HUDEP-2 (cell line): Measurements from ENCODE around the gene SINHCAF.

ENCODE experiments used
- DNase-seq, 76 experiments: peaks; one replicate each; lab custom pipeline; 2025; ENCODE audit not compliant: unreplicated experiment in 76 of 76; lab: John Stamatoyannopoulos, UW

The SINHCAF gene

GRCh38 chr12:31339831-31340622 lies 14.1 kb upstream of the SINHCAF start:
- DNase-seq: no peak

DNA sequence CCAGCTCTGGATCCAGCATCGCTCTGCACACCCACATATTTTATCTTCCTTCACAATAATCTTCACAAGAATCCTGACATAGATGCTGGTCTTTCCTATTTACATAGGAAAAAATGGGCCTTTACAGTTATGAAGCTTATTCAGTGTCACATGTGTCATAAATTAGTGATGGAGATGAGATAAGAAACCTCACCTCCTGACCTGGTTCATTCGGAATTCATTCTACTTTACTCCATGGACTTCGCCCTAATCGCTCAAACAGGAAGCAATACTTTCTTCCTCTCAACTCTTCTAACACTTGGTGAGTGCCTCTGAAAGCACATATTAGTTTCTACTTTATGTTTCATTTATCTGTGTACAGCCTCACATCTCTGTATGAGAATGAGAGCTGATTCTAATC lies 12.0 kb upstream of the SINHCAF start:
- DNase-seq: no peak

DNA sequence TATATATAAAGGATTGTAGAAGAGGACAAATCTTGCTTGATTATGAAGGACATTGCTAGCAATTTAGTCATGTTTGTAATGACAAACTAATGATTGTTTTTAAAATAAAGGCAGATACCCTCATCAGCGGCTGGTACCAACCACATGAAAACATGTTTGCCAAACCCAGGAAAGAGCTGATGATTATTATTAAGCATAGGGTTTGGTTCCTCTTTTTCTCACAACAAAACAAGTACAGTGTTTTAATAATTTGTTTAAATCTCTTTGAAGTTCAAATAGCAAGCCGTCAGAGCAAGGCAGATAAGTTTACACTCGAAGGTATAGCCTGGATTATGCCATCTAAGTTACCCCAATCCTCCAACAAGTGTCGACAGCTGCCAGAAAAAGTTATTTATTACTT lies 5.3 kb upstream of the SINHCAF start:
- DNase-seq: no peak

DNA sequence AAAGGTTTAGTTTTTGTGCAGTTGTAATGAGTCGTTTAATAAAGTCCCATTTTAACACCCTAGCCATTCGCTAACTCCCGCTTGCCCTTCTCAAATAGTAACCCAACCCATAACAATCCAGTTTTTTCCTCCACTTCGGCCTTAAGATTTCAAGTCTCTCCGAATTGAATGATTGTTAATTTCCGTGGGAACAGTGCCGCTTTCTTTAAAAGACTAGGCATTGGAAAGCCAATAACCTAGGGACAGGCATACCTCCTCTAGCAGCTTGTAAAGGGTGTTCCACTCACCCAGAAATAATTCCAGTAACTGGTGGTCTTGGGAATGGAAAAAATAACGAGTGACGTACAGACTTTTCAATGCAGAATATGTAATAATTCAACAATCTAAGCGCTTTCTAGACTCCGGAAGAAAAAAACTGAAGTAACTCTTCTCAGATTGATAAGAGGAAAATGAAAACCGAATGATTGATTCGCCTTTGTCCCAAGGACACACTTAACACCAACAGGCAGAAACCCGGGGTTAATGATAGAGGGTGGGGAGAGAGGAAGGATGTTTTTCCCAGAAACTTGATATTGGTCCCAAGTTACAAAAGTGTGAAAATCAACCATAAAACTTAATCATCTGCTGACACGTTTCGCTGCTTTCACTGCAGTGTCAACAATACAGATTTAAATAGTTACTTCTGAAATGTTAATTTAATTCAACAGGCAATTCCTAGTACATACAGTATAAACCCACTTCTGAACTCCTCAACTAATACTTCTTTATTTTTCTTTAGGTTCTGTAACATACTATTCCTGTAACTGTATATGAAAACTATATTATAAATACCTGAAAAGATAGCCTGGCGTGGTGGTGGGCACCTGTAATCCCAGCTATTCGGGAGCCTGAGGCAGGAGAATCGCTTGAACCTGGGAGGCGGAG lies 1.0 kb upstream of the SINHCAF start:
- no peak for DNase-seq

DNA sequence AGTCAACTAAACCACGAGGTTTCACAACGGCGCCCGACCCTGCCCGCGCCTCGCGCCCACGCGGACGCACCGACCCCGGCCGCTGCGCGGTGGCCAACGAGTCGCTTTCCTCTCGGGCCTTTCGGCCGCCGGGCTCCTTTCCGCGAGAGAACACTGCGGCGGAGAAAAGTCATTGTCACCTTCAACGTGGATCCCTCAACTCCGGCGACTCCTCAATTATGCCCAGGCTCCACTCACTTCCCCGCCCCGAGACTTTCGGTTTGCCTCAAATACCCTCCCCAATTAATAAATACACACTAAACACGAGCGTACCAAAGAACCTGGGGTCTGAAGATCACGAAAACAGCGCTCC lies 450 bp downstream of the SINHCAF start:
- peak in 7 of 76 experiments; percentile 35 to 62 (median 39) for DNase-seq

DNA sequence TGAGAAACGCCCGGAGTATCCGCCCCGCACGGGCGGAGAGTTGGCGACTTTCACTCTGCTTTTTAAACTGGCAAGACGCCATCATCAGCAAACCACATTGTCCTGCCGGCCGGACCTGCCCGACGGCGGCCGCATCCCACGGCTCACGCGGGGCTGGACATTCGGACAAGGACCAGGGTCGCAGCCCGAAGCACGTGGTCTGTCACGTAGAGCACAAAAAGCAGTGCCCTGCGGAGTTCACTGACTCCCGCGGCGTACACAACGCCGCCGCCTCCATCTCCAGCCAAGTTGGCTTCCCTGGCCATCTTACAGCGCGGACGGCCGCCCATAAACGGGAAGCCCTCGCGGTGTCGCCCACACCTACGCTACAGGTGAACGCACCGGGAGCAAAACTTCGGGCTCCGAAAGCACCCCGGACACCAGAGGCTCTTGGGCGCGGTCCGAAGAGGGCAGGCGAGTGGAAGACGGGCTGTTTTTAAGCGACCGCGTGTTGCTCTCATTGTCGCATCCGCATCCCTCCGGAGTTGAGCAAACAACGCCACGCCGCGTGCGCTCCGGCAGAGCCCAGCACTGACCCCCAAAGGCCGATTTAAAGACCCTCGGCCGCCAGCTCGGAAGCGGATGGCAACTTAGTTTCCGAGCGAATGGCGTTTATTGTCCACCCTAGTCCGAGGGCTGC lies 966 bp downstream of the SINHCAF start:
- peak in 62 of 76 experiments; percentile 7 to 69 (median 40) for DNase-seq

DNA sequence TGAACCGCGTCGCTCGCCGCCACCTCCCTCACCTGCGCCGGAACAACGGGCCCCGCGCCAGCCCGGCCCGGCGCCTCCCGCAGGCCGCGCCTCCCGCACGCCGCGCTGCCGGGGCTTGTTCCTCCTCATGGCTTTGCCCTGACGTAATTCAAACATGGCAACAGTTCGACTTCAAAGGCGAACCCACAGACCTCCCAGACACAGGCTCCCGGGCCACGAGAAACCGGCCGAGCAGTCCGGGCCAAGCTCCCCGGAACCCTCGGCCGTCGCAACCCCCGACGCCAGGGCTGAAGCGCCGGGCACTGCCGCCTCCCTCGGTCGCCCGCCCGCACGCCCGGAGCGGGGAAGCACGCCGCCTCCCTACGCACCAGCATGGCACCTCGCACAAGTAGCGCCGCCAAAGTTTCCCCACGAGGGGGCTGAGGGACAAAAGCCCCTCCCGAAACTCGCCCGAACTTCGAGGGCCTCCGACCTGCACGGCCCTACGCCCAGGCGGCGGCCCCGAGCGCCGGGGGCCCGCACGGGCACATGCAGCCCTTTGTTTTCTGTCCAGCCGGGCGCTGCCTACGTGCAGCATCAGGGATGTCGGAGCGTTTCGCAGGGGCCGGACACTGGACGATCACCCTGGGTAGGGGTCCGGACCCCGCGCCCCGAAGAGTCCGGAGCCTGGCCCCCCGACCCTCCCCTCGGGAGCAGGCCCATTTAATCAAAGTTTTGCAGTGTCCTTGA lies 1.7 kb downstream of the SINHCAF start:
- peak in 55 of 76 experiments; percentile 3 to 69 (median 38) for DNase-seq

- peak in 30 of 76 experiments; percentile 3 to 63 (median 32) for DNase-seq
Measured at GRCh38 chr12:31323391-31324115, 2.4 kb downstream of the SINHCAF start.

DNA sequence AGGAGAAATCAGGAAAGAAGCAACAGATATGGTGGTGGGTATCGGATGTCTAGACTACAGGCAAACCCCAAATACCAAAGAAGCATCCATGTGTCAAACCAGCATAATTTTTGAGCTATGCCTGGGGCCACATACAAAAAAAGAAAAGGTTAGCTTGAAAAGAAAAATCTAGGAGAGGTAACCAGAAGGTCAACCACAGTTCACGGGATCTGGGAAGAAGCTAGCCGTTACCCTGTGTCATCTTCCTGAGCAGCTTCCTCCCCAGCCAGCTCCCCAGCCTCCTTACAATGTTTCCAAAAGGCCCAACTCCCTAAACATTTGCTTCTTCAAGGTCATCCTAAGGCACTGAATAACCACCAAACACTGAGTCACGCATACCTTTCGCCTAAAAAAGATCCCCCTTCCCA lies 3.1 kb downstream of the SINHCAF start:
- DNase-seq: no peak

DNA sequence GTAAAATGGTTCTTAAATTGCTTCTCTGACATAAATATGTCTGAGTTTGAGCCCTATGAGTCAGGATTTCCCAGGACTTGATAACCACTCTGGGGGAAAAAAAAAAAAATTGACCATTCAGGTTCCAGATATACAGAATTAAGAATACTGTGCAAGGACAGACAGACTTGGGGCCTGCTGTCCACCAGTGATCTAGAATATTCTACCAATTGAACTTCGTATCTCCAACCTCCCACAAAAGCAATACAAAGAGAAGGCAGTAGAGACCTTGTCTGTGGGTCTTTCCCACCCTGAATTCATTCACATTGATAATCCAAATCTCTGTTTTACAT lies 4.1 kb downstream of the SINHCAF start:
- DNase-seq: peak in 9 of 76 experiments; percentile 2 to 46 (median 15)

DNA sequence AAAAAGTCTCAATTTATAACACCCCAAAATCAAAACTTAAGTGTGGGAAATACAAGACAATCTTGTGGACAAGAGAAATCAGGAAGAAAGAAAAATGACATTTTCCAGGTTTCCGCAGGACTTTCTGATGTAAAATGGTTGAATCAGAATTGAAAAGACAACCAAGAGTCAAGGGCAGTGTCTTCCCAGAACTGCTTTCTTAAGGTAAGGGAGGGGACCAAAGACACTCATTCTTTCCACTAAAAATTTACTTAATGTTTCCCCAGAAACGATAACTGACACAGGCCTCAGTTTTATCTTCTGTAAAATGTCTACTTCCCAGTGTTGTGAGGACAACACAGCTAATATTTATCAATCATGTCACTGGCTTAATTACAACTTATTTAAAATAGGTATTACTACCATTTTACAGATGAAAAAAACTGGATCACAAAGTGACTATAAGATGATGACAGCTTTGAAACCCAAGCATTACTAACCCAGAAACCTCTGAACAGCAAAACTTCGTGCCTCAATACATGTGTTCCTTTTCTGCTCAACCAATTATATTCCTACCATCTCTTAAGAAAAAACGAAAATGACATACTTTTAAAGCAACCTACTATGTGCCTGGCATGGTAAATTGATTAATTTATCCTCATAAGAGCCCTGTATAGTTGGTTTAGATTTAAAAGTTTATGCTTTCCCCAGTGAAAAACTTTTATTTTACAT lies 4.6 kb downstream of the SINHCAF start:
- peak in 2 of 76 experiments; percentile 5 to 20 for DNase-seq

DNA sequence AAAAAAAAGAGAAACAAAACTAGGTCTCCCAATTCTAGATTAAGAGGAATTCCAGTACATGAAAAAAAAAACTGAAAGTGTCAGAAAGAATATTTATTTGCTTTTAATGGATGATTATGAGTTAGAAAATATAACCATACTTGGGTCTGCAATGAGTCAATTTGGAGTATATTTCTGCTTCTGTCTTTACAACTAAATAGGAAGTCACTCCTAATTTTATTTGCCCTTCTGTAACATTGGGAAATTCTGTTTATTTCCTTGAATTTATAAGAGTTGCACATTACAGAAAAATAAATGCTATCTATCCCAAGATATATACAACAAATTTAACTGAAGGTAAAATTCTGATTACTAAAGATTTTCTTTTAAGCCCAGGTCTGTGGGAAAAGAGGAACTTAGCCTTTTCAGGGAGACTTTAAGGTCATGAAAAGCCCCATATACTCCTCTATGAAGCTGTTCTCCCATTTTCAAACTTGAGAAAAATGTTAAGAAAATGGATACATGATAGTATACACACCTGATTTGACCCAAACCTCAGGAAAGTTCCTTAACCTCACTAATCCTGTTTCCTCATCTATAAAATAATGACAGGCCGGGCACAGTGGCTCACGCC lies 7.2 kb downstream of the SINHCAF start:
- DNase-seq: no peak

DNA sequence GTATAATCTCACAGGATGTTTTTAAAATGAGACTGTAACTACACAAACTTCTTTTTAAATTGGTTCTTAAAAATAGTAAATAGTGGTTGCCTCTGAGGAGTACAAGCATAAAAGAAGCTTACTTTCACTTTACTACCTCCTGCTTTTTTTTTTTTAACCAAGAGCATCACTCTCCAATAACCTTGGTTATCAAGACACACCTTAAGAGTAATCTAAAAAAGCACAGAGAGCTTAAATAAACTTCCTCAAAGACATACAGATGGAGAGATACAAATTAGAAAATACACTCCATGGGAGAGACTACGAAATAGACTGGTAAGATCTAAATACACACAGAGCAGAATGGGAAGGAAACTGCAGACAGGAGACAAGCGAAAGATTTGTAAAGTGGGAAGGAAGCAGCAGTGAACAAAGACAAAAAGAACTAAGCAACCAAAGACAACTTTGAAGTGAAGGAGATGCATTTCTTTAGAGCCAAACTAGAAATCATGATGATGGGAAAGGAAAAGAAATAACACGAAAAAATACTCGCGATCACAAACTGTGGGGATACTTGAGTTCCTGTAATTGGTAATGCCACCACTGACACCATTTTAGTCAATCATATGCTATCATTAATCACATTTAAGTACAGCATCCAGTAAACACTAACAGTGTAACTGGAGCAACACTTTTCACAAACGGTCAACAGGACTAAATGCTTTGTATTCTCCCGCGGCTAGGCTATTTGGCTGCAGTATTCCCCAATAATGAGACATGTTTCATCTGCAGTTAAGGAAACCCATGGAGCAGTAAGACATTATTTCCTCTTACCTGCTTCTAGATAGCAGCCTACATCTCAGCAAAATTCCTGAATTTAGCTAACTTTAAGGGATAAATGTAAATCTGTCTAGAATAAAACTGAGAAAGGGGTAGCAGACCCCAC lies 8.2 kb downstream of the SINHCAF start:
- peak in 1 of 76 experiments; percentile 2 for DNase-seq

DNA sequence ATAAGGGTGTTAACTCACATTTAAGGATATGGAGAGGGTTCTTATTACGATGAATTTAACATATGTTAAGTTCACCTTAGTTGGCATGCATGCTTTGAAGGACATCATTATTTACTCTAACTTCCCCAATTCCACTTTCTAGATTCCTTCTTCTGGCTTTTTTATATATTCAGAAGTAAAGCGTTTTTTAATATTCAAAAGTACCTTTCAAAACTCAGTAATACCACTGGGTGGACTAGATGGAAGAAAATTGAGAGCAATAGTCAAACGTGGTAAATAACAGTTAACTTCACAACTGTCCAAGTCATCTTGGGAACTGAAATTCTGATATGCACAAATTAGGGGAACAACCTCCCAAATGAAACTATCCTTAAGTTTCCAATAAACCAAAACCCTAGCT lies 9.1 kb downstream of the SINHCAF start:
- DNase-seq: no peak

DNA sequence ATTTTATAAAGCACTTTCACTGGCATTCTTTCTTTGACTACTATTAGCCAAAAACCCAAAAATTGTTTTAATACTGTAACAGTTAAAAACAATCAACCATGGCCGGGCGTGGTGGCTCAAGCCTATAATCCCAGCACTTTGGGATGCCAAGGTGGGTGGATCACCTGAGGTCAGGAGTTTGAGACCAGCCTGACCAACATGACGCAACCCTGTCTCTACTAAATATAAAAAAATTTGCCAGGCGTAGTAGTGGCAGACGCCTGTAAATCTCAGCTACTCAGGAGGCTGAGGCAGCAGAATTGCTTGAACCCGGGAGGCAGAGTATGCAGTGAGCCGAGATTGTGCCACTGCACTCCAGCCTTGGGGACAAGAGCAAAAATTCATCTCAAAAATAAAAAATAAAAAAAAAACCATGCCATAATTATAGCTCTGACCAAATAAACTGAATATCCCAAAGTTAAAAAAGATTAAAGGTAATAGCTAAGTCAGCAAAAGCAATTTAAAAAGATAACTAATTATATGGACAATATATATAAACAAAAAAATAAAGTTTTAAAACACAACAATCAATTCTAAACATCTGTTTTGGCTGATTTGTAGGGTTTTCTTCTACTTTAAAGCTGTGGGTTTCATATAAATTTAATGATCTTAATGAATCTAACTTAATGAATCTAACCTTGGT lies 10.0 kb downstream of the SINHCAF start:
- DNase-seq: no peak

DNA sequence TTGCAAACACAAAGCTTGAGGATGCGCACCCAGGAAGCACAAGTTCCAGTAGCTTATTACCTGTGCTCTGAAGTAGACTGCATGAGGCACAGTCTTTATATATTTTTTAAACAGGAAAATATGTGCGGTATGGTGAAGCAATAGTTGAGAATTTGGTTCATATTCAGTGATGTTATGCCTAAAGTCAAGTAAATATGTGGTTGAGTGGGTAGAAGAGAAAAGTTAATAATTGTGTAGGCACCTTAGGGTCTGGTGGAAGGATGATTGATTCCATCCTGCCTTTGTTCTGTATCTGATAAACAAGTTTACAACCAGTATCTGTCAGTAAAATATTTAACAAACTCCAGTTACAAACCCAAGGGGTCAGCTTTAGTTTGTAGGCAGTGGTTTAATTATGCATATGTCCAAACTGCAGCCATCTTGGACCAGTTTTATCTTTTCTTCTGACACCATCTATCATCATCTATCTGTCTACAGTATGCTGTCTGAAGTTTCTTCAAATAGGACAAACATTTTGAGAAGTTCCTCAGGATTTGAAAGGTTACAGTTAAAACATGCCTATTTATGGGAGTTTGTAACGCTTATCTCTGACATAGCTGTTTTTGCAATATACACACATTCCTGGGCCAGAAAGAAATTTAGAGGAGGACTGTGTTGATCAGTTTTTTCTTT lies 10.8 kb downstream of the SINHCAF start:
- DNase-seq: no peak

GRCh38 chr12:31312431-31312830 lies 13.5 kb downstream of the SINHCAF start:
- peak in 4 of 76 experiments; percentile 18 to 25 (median 20) for DNase-seq
